ENCODE data around the gene KNDC1.

Gene KNDC1

GRCh38 chr10:133164816-133165555 is 5.0 kb downstream of the KNDC1 start:
- no peak for TF ChIP-seq CTCF (IDR thresholded peaks at IDR 0.05; ENCODE audit: borderline replicate concordance, insufficient read depth, low read depth, low read length)
- H3K4me3 ChIP-seq (ENCODE audit: low read depth, low read length), result no peak overlapping the region

- no peak overlapping the region for H3K4me3 ChIP-seq (ENCODE audit: low read depth, low read length)
- no peak for TF ChIP-seq CTCF (IDR thresholded peaks at IDR 0.05; ENCODE audit: borderline replicate concordance, insufficient read depth, low read depth, low read length)
These were observed 5.8 kb downstream of the KNDC1 start for GRCh38 chr10:133165556-133166503.

GRCh38 chr10:133166504-133166827 is 6.4 kb downstream of the KNDC1 start:
- no peak overlapping the region for H3K4me3 ChIP-seq (ENCODE audit: low read depth, low read length)
- TF ChIP-seq CTCF (IDR thresholded peaks at IDR 0.05; ENCODE audit: borderline replicate concordance, insufficient read depth, low read depth, low read length), result no peak

- H3K4me3 ChIP-seq (ENCODE audit: low read depth, low read length), result no peak overlapping the region
- TF ChIP-seq CTCF (IDR thresholded peaks at IDR 0.05; ENCODE audit: borderline replicate concordance, insufficient read depth, low read depth, low read length), result no peak
These were observed 7.0 kb downstream of the KNDC1 start for GRCh38 chr10:133166828-133167692.

- TF ChIP-seq CTCF (IDR thresholded peaks at IDR 0.05; ENCODE audit: borderline replicate concordance, insufficient read depth, low read depth, low read length), result no peak
- no peak overlapping the region for H3K4me3 ChIP-seq (ENCODE audit: low read depth, low read length)
These were observed 7.9 kb downstream of the KNDC1 start for GRCh38 chr10:133167693-133168616.

GRCh38 chr10:133168617-133169031 is 8.6 kb downstream of the KNDC1 start:
- TF ChIP-seq CTCF (IDR thresholded peaks at IDR 0.05; ENCODE audit: borderline replicate concordance, insufficient read depth, low read depth, low read length), result no peak
- H3K4me3 ChIP-seq (ENCODE audit: low read depth, low read length), result no peak overlapping the region

Data from GM12875 (cell line).